ENCODE measurements around the gene FAM120AOS. TPM values are rescaled to one million over a fixed set of nuclear protein-coding genes. Genes with fewer than 3 reads are reported as not detected.

The FAM120AOS gene
- total RNA-seq, 3 donors from 2014 or later = 60.3 to 70.4 (median 62.9) TPM

DNA sequence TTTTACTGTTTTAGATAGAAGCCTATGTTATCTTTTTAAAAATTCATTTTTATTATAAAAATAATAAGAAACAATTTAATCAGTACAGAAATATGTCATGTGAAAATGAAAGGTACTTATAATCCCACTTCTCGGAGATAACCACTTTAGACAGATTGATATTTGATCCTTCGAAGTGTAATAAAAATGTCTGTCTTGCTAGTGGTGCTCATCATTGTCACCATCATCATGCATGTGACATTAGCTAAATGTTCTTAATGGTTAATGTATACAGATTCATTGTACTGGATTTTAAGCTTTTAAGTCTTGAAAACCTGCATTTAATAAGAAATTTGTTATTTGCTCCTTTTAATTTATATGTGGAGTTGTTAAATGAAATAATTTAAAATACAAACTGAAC is 30.1 kb upstream of the FAM120AOS start:
- no peak for TF ChIP-seq POLR2AphosphoS5 (IDR thresholded peaks at IDR 0.05)
- no peak for TF ChIP-seq POLR2A (IDR thresholded peaks at IDR 0.05)
- TF ChIP-seq, protein P1, sequence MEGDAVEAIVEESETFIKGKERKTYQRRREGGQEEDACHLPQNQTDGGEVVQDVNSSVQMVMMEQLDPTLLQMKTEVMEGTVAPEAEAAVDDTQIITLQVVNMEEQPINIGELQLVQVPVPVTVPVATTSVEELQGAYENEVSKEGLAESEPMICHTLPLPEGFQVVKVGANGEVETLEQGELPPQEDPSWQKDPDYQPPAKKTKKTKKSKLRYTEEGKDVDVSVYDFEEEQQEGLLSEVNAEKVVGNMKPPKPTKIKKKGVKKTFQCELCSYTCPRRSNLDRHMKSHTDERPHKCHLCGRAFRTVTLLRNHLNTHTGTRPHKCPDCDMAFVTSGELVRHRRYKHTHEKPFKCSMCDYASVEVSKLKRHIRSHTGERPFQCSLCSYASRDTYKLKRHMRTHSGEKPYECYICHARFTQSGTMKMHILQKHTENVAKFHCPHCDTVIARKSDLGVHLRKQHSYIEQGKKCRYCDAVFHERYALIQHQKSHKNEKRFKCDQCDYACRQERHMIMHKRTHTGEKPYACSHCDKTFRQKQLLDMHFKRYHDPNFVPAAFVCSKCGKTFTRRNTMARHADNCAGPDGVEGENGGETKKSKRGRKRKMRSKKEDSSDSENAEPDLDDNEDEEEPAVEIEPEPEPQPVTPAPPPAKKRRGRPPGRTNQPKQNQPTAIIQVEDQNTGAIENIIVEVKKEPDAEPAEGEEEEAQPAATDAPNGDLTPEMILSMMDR (IDR thresholded peaks at IDR 0.05) = no peak
- no peak for DNase-seq (ENCODE audit: low spot score in 2 of 2)
- Histone ChIP-seq H3K9me3 (no peaks in the 10 kb centered on the region), H3K4me1 (no peaks in the 10 kb centered on the region), H3K27ac (no peak overlapping the region), H3K27me3 (no peaks in the 10 kb centered on the region), H3K4me3 (no peak overlapping the region), H3K36me3 (no peaks in the 10 kb centered on the region)
- intact Hi-C loops (cut with DNase I; ENCODE audit: low total_unique reads) = no loop called here

DNA sequence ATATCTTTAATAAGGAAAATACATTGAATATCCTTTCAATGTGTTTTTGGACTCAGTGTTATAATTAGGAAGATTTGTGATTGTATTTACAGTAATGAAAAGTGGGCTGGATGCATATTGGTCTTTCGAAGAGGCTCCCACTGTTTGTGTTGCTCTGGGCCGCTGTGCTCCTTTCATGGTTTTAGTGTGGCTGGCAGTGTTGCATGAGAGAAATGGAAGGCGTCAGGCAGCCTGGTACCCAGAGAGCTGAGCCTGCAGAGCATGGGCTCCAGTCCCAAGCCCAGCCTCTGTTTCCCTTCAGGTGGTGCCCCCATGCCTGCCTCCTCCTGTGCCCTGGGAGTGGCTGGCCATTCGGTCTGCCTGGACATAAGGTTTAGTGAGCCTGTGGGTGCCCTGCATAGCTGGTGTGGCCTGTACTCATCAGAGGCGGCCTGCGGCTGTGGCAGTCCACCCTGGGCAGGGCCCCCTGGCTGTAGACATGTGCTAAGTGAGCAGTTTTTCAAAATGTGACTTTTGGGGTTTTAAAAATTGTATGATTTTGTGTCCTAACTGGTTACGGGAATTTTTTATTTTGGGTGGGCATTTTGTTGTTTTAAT is 27.4 kb upstream of the FAM120AOS start:
- Histone ChIP-seq H3K36me3 (no peaks in the 10 kb centered on the region), H3K9me3 (no peaks in the 10 kb centered on the region), H3K4me1 (no peaks in the 10 kb centered on the region), H3K27ac (no peak overlapping the region), H3K27me3 (no peaks in the 10 kb centered on the region), H3K4me3 (no peak overlapping the region)
- DNase-seq (ENCODE audit: low spot score in 2 of 2) = no peak
- TF ChIP-seq POLR2AphosphoS5 (IDR thresholded peaks at IDR 0.05) (no peak), POLR2A (IDR thresholded peaks at IDR 0.05) (no peak)
- TF ChIP-seq, protein P1 (IDR thresholded peaks at IDR 0.05) = no peak
- intact Hi-C loops (cut with DNase I; ENCODE audit: low total_unique reads) = no loop called here

DNA sequence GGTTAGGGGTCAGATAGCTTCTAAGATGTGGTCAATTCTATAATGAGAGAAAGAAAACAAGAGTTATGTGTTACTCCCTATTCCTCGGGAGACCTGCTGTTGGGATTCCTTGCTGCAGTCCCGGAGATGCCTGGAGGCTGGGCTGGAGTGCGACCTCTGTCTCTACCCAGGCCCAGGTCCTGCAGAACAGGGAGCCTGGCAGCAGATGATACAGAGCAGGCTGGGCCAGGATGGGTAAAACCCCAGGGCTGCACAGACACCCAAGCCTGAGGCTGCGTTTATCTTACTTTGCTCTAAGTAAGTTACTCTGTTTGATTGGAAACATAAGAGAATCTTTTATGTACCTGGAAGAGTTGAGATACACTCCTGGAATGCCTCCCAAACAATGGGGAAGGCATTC is 26.9 kb upstream of the FAM120AOS start:
- no peaks in the 10 kb centered on the region for H3K4me1 ChIP-seq
- no peaks in the 10 kb centered on the region for H3K9me3 ChIP-seq
- no peak overlapping the region for H3K27ac ChIP-seq
- TF ChIP-seq, protein P1 (IDR thresholded peaks at IDR 0.05) = no peak
- TF ChIP-seq POLR2A (IDR thresholded peaks at IDR 0.05) = no peak
- no peak for TF ChIP-seq POLR2AphosphoS5 (IDR thresholded peaks at IDR 0.05)
- DNase-seq (ENCODE audit: low spot score in 2 of 2) = no peak
- no peak overlapping the region for H3K4me3 ChIP-seq
- H3K36me3 ChIP-seq = no peaks in the 10 kb centered on the region
- no peaks in the 10 kb centered on the region for H3K27me3 ChIP-seq
- intact Hi-C loops (cut with DNase I; ENCODE audit: low total_unique reads) = no loop called here

DNA sequence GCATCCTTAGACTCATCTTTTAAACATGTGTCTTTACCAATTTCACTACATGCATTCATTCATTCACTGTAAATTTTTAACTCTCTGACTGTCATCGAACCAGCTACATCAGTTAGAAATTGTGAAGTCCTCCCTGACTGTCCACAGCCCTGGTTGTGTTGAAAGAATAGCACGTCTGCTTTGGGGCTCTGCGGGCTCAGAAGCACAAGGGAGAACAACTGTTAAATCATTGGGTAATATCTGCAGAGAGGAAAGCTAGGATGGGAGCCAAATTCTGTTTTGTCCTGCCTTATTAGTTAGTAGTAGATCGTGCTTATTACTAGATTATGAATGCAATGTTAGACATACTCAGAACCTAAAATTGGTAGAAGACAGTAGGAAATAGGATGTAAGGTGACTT is 26.3 kb upstream of the FAM120AOS start:
- intact Hi-C loops (cut with DNase I; ENCODE audit: low total_unique reads) = no loop called here
- Histone ChIP-seq H3K4me1 (no peaks in the 10 kb centered on the region), H3K9me3 (no peaks in the 10 kb centered on the region), H3K27ac (no peak overlapping the region), H3K4me3 (no peak overlapping the region), H3K36me3 (no peaks in the 10 kb centered on the region), H3K27me3 (no peaks in the 10 kb centered on the region)
- no peak for DNase-seq (ENCODE audit: low spot score in 2 of 2)
- TF ChIP-seq POLR2AphosphoS5 (IDR thresholded peaks at IDR 0.05) = no peak
- no peak for TF ChIP-seq POLR2A (IDR thresholded peaks at IDR 0.05)
- TF ChIP-seq, protein P1 (IDR thresholded peaks at IDR 0.05) = no peak

DNA sequence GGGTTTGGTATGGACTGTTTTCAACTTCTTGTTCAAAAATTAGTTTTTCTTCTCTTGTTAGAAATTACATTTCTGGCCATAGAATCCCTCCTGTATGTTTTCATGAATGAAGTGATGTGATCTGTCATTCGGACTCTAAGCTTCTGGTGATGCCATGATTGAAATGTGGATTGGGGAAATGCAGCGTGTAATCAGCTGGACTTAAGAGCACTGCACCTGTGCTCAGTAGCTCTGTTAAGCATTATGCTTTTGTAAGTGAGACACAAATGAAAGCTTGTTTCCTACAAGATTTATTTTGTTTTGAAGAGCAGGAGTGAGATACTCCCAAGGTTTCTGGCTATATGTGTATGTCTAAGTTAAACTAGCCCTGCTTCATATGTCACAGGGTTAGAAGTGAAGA is 24.0 kb upstream of the FAM120AOS start:
- DNase-seq (ENCODE audit: low spot score in 2 of 2) = no peak
- intact Hi-C loops (cut with DNase I; ENCODE audit: low total_unique reads) = no loop called here
- TF ChIP-seq, protein P1 (IDR thresholded peaks at IDR 0.05) = no peak
- TF ChIP-seq POLR2AphosphoS5 (IDR thresholded peaks at IDR 0.05) = no peak
- no peak for TF ChIP-seq POLR2A (IDR thresholded peaks at IDR 0.05)
- no peak overlapping the region for H3K27ac ChIP-seq
- no peaks in the 10 kb centered on the region for H3K36me3 ChIP-seq
- H3K4me3 ChIP-seq = no peak overlapping the region
- H3K4me1 ChIP-seq = no peaks in the 10 kb centered on the region
- H3K9me3 ChIP-seq = no peaks in the 10 kb centered on the region
- H3K27me3 ChIP-seq = no peaks in the 10 kb centered on the region

Measured in breast epithelium (tissue), 4 donors.